GM21381 (cell line): ENCODE data around the gene KCNK1.
"Not testable (repeated sequence)": the region's sequence is repeated elsewhere in the genome, so short reads cannot be mapped to it uniquely, and the experiment has no call there.

ENCODE experiments used
- ATAC-seq: cut with Tn5 transposase; IDR thresholded peaks from one replicate; pipeline ENCODE4 v1.9.1; 2021; ENCODE audit warnings: mild to moderate bottlenecking, moderate library complexity; ENCODE audit not compliant: unreplicated experiment

Gene KCNK1

DNA sequence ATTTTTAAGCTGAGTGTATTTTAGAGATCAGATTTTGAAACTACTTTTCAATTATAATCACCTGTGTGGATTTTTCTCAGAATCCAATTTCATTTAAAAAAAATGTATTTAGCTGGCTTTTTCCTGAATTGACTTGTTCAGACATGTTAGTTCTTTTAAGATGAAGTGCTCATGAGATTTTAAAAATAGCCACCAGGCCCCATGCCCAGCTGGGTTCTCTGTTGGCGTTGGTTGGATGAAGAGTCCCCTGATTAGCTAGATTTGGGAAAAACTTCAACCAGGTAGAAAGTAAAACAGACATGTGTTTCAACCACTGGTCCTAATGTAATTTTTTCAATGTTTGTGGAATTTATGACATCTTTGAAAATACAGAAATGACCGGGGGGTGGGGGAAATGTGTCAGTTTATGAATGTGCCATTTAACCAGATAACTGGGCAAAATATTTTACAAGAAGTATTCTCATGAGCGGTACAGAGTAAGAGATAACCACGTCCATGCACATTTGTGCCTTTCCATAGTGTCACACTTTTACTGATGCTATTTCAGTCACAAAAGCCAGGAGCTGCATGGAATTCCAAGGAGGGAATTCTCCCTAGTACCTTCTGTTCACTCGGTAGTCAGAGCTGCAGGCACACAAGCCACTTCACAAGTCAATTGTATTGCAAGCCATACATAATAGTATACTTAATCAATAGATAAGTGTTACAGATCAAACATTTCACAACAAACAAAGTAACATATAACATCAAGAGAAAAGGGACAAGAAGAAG is 51.1 kb downstream of the KCNK1 start:
- ATAC-seq, result no peak

GRCh38 chr1:233665575-233666270 is 51.8 kb downstream of the KCNK1 start:
- ATAC-seq, result no peak

GRCh38 chr1:233667741-233668140 is 53.8 kb downstream of the KCNK1 start:
- ATAC-seq, result no peak

GRCh38 chr1:233668146-233668724 is 54.3 kb downstream of the KCNK1 start:
- ATAC-seq, result no peak

GRCh38 chr1:233668725-233669294 is 54.9 kb downstream of the KCNK1 start:
- ATAC-seq, result no peak

DNA sequence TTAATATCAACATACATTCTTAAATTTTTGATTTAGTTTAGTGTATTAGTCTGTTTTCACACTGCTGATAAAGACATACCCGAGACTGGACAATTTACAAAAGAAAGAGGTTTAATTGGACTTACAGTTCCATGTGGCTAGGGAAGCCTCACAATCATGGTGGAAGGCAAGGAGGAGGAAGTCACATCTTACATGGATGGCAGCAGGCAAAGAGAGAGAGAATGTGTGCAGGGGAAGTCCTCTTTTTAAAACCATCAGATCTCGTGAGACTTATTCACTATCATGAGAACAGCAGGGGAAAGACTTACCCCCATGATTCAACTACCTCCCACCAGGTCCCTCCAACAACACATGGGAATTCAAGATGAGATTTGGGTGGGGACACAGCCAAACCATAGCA is 56.5 kb downstream of the KCNK1 start:
- ATAC-seq, result not testable (repeated sequence)

DNA sequence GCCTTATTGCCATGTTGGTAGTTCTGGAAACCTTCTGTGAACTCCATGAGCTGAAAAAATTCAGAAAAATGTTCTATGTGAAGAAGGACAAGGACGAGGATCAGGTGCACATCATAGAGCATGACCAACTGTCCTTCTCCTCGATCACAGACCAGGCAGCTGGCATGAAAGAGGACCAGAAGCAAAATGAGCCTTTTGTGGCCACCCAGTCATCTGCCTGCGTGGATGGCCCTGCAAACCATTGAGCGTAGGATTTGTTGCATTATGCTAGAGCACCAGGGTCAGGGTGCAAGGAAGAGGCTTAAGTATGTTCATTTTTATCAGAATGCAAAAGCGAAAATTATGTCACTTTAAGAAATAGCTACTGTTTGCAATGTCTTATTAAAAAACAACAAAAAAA is 57.4 kb downstream of the KCNK1 start:
- ATAC-seq, result no peak

DNA sequence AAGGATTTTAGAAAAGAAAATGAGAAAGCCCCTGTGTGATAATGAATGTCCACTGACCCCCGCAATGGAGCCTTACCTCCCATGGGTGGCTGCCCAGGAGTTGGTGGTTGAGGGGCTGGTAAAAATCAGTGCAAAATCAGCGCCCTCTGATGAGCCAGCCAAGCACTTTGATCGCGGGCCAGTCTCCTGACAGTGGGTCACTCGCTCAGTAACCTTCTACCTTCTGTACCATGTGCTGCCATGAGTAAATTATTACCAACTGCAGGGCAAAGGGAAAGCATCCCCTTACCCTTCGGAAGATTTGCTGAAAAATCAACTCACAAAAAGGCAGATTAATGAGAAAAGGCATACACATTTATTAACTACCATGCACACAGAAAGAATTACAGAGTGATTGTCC is 58.8 kb downstream of the KCNK1 start:
- ATAC-seq, result no peak

DNA sequence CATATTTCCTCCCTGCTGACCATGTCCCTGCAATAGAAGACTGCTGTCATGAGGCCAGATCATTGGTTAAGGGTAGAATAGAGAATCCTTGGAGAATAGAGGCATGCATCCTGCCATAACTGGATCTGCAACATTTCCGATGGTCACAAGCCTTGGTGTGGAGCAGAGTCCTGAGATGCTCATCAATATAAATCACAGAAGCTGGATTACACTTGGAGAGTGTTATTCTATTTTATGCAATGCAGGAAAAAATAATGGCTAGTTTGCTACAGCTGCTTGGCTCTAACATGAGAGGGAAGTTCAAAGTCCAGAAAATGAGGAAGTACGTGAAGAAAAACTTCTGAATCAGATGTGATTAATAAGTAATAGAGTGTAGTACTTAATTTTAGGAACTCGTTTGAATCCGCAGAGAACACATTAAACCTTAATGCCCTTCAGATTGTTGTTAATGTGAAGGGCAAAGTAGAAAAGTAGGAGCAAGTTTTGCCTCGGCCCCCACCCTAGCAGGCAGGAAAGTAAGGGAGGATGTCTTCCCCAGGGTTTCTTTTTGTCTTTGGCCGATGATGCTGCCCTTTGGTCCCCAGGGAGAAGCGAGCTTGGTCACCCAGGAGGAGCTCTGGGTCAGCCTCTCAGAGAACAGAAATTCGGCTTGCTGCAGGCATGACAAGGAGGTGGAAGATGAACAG is 59.5 kb downstream of the KCNK1 start:
- ATAC-seq, result peak; percentile 41

GRCh38 chr1:233673947-233674431 is 60.1 kb downstream of the KCNK1 start:
- no peak for ATAC-seq

GRCh38 chr1:233675446-233675845 is 61.5 kb downstream of the KCNK1 start:
- ATAC-seq, result no peak

- peak; percentile 77 for ATAC-seq
These were observed 62.0 kb downstream of the KCNK1 start for GRCh38 chr1:233675893-233676292.

DNA sequence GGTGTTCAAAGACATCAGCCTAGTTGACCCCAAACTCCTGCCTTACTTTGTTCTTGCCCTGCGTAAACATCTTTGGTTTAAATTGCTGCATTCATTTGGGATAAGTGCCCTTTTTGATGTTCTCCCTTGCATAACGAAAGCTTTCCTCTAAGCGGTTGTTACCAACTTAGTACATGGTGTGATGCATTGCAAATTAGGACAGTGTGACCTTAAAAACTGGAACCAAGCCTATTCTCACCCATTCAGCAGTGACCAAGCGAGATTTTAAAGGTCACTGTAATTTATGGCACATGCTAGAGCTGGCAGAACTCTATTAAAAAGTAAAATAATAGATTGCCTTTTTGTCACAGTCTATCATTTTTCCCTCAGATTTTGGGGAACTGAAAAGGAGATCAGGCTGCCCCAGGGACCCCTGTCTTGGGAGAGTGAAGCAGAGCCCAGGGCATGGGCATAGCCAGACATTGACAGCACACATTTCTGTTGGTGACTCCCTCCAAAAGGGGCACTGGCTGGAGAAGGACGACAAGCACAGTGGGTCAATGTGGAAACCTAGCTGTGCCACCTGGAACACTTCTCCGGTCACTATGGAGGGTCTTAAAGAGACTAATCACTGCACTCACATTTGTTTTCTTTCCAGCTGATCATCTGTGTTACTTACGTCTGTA is 63.9 kb downstream of the KCNK1 start:
- ATAC-seq, result no peak

DNA sequence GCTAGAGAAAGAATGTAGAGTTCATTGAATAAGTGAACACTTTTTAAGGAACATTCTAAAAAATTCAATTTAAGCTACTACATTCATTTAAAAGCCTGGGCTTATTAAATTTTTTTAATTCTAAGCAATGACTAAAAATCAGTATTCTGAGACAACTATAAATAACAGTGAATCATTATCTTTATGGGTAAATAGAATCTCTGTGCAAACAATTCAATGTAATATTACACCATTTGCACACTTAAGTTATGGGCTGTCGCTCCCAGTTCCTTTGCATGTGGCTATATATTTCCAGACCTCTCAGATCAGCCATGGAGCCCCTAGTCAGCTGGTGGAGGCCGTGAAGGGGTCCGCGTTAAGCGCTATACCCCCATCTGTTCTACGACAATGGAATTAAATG is 65.1 kb downstream of the KCNK1 start:
- ATAC-seq, result no peak

GRCh38 chr1:233679591-233680373 is 65.9 kb downstream of the KCNK1 start:
- ATAC-seq, result no peak

- no peak for ATAC-seq
These were observed 67.4 kb downstream of the KCNK1 start for GRCh38 chr1:233681285-233681684.

- ATAC-seq, result not testable (repeated sequence)
These were observed 72.7 kb downstream of the KCNK1 start for GRCh38 chr1:233686653-233687052.

DNA sequence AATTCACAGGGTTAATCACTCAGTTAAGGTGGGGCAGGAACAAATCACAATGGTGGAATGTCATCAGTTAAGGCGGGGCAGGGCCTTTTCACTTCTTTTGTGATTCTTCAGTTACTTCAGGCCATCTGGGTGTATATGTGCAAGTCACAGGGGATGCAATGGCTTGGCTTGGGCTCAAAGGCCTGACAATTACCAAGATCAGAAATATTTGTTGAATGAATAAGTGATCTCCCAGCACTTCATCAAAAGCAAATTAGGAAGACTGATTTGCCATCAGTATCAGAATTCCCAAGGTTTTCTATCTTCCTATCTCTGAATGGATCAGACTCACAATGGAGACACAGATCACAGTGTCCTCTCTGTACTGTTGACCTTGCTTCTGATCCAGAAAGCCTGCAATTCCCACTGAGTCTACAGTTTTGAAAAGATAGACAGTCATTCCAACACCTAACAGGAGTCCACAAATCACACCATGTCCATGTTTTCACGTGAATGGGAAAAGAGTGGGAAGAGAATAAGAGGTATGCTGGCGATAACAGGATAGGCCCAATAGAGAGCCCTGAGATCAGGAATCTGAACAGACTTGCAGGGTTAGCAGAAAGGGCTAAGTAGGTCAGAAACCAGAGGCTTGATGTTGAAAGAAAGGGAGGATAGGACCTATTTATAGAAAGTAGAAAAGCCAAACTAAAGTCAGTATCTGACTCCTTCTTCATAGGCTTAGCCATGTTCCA is 75.3 kb downstream of the KCNK1 start:
- ATAC-seq, result no peak

DNA sequence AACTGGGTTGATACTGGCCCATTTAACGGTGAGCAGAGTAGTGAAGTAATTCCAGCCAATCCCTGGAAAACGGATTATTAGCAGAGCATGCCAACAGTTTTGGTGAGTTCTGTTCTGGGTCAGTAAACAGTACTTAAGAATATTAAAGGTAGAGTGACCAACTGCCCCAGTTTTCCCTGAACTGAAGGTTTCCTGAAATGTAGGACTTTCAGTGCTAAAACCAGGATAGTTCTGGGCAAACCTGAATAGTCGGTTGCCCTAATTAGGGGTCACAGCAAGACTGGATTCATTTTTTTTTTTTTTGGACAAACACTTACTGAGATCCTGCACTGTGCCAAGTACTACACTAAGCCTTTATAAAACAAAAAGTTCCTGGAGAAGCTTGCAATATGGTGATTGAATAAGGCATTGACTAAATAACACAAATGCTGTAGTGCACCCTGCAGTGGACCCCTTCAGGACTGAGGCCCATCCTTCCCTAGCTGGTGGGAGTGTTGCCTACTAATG is 75.9 kb downstream of the KCNK1 start:
- ATAC-seq, result no peak
